ENCODE data around the gene GALNT6. TPM values are rescaled to one million over a fixed set of nuclear protein-coding genes. Genes with fewer than 3 reads are reported as not detected.
A peak's percentile ranks its signal among the peaks of the same experiment; 100 is the strongest.

The GALNT6 gene
- total RNA-seq, 1 donor from 2014 or later = 17.2 TPM

DNA sequence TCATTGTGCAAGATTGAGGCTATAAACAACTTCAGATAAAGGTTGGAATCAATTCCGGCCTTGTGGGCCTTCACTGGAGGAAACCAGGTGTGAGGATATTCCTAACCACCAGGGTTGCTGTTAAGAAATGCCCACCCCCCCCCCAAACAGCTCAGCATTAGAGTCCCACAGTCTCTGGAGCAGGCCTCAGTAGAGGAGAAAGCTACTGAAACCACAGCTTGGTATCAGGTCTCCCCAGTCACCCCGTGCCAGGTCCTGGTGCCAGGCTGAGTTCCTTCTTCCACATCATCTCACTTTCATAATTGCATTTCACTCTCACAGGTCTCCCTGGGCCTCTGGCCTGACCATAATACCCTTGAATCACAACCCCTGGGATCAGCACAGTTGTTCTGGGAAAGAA is 12.5 kb downstream of the GALNT6 start:
- Mint-ChIP-seq H3K36me3 (peaks cover 10% of the 10 kb centered on the region), H3K4me1 (ENCODE audit: unreplicated experiment) (peaks cover 26% of the 10 kb centered on the region), H3K27me3 (no peaks in the 10 kb centered on the region), H3K9me3 (no peaks in the 10 kb centered on the region), H3K27ac (no peak overlapping the region), H3K4me3 (no peak overlapping the region)
- DNase-seq (ENCODE audit: extremely low spot score, unreplicated experiment) = no peak
- TF ChIP-seq, protein P1, sequence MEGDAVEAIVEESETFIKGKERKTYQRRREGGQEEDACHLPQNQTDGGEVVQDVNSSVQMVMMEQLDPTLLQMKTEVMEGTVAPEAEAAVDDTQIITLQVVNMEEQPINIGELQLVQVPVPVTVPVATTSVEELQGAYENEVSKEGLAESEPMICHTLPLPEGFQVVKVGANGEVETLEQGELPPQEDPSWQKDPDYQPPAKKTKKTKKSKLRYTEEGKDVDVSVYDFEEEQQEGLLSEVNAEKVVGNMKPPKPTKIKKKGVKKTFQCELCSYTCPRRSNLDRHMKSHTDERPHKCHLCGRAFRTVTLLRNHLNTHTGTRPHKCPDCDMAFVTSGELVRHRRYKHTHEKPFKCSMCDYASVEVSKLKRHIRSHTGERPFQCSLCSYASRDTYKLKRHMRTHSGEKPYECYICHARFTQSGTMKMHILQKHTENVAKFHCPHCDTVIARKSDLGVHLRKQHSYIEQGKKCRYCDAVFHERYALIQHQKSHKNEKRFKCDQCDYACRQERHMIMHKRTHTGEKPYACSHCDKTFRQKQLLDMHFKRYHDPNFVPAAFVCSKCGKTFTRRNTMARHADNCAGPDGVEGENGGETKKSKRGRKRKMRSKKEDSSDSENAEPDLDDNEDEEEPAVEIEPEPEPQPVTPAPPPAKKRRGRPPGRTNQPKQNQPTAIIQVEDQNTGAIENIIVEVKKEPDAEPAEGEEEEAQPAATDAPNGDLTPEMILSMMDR (conservative IDR thresholded peaks at IDR 0.05) = no peak

DNA sequence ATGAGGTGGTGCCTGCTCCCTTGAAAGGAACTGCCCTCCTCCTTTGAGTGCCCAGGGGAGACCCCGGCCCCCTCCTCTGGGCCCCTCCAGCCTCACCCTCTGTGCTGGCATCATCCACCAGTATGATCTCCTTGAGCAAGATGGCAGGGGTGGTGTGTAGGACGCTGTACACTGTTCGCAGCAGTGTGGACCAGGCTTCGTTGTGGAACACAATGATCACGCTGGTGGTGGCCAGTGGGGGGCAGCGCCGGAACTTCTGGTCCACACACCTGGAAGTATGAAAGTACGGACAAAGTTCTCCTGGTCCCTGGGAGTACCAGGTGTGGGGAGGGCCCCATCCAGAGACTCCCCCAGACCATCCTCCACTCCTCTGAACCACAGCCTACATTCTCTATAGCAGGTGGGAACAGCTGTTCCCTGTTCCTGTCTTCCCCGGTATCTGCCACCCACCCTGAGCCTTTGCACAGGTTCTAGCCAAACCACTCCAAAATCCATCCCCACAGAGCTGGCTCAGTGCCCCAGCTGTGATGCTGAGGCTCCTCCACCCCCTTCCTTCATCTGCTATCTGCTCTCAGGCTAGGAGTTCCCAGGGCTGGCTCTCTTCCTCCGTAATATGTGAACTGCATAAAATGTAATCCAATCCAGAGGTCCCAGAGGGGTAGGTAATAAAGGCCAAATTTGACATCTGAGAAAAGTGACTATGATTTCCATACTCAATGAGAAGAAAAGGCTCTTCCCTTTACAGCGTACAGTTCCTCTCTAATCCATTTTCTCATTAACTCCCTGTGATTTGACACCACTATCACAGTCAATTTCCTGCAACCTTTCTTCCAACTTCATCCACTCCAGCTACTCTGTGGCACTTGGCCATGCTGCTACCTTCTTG is 13.9 kb downstream of the GALNT6 start:
- peaks cover 26% of the 10 kb centered on the region for H3K4me1 Mint-ChIP-seq (ENCODE audit: unreplicated experiment)
- no peaks in the 10 kb centered on the region for H3K9me3 Mint-ChIP-seq
- no peak overlapping the region for H3K4me3 Mint-ChIP-seq
- H3K36me3 Mint-ChIP-seq = peaks cover 10% of the 10 kb centered on the region
- TF ChIP-seq, protein P1 (conservative IDR thresholded peaks at IDR 0.05) = no peak
- H3K27ac Mint-ChIP-seq = peak overlapping the region; percentile 18
- DNase-seq (ENCODE audit: extremely low spot score, unreplicated experiment) = no peak
- H3K27me3 Mint-ChIP-seq = no peaks in the 10 kb centered on the region

DNA sequence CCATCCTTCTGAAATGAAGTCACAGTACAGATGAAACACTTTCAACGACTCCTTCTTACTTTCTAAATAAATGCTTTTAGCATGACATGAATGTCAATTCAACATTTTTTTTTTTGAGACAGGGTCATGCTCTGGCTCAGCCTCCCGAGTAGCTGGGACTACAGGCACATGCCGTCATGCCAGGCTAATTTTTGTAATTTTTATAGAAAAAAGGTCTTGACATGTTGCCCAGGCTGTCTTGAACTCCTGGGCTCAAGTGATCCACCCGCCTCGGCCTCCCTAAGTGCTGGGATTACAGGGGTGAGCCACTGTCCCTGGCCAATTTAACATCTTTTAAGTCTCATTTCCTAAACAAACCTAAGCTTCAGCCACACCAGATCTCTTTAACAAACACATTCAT is 16.4 kb downstream of the GALNT6 start:
- DNase-seq (ENCODE audit: extremely low spot score, unreplicated experiment) = no peak
- no peaks in the 10 kb centered on the region for H3K27me3 Mint-ChIP-seq
- TF ChIP-seq, protein P1 (conservative IDR thresholded peaks at IDR 0.05) = no peak
- H3K27ac Mint-ChIP-seq = no peak overlapping the region
- H3K36me3 Mint-ChIP-seq = peaks cover 11% of the 10 kb centered on the region
- peaks cover 38% of the 10 kb centered on the region for H3K4me1 Mint-ChIP-seq (ENCODE audit: unreplicated experiment)
- H3K9me3 Mint-ChIP-seq = no peaks in the 10 kb centered on the region
- H3K4me3 Mint-ChIP-seq = no peak overlapping the region

DNA sequence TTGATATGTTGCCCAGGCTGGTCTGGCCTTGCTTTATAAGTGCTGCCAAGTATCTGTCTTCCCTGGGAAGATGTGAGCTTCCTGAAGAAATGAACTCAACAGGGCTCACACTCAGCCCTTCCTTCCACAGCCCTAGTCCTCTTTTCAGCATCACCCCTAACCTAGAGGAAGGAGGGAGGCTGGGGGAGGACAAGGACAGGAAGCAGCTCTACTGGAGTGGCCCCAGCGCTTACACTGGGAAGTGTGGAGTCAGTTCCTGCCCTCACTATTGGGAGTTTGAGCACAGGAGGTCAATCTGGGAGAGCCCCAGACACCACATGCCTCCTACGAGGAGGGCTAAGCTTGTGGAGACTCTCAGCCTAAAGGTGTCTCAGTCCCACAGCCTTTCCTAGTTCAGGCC is 16.8 kb downstream of the GALNT6 start:
- TF ChIP-seq, protein P1 (conservative IDR thresholded peaks at IDR 0.05) = no peak
- H3K4me3 Mint-ChIP-seq = no peak overlapping the region
- DNase-seq (ENCODE audit: extremely low spot score, unreplicated experiment) = no peak
- H3K36me3 Mint-ChIP-seq = peaks cover 16% of the 10 kb centered on the region
- no peak overlapping the region for H3K27ac Mint-ChIP-seq
- H3K4me1 Mint-ChIP-seq (ENCODE audit: unreplicated experiment) = peaks cover 43% of the 10 kb centered on the region
- H3K9me3 Mint-ChIP-seq = no peaks in the 10 kb centered on the region
- no peaks in the 10 kb centered on the region for H3K27me3 Mint-ChIP-seq

DNA sequence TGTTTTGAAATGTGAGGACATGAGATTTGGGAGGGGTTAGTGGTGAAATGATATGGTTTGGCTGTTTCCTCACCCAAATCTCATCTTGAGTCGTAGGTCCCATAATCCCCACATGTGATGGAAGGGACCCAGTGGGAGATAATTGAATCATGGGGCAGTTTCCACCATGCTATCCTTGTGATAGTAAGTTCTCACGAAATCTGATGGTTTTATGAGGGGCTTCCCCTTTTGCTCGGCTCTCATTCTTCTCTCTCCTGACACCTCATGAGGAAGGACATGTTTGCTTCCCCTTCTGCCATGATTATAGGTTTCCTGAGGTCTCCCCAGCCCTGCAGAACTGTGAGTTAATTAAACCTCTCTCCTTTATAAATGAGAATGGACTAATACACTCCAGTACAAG is 18.0 kb downstream of the GALNT6 start:
- no peak overlapping the region for H3K27ac Mint-ChIP-seq
- no peak overlapping the region for H3K4me3 Mint-ChIP-seq
- peaks cover 44% of the 10 kb centered on the region for H3K4me1 Mint-ChIP-seq (ENCODE audit: unreplicated experiment)

More for the DNA sequence above, 18.0 kb downstream of the GALNT6 start:
- Mint-ChIP-seq H3K9me3 (no peaks in the 10 kb centered on the region), H3K36me3 (peaks cover 17% of the 10 kb centered on the region), H3K27me3 (no peaks in the 10 kb centered on the region)
- TF ChIP-seq, protein P1 (conservative IDR thresholded peaks at IDR 0.05) = no peak
- no peak for DNase-seq (ENCODE audit: extremely low spot score, unreplicated experiment)

Data from type B pancreatic cell (in vitro differentiated cells).